Stimulated activated CD8-positive, alpha-beta memory T cell treated with anti-CD3 and anti-CD28 coated beads, Interleukin-4, amount 100 ng/mL, for 24 hours (primary cell): ENCODE data around the gene PHAF1.
"Not testable (repeated sequence)": the region's sequence is repeated elsewhere in the genome, so short reads cannot be mapped to it uniquely, and the experiment has no call there.

Experiments
- DNase-seq: peaks from one replicate; pipeline ENCODE4 v3.0.0-alpha.2; 2020; ENCODE audit warnings: low read depth

Gene PHAF1

GRCh38 chr16:67105246-67105645 is 4.5 kb upstream of the PHAF1 start:
- DNase-seq = no peak

- no peak for DNase-seq
These were observed 3.9 kb upstream of the PHAF1 start for GRCh38 chr16:67105881-67106280.

GRCh38 chr16:67108489-67108888 is 1.3 kb upstream of the PHAF1 start:
- DNase-seq = no peak

DNA sequence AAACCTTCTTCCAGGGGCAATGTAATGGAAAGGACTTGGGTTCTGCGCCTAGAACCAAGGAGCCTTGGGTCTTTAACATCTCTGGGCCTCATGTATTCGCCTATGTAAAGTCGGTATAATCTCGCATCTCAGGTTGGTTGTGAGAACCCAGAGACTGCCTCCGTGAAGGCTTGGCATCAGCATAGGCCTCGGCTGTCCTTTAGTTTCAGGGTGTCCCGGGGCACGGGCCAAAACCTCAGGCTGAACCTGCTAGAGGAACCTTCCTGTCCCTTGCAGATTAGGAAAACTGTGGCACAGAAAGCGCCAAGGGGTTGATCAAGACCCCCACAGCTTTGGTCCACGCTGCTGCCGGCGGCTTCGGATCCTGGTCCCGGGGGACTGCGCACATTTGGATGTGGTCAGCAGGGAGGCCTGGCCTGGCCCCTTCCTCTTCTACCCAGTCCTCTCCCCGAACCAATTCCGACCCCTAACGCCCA is 772 bp upstream of the PHAF1 start:
- DNase-seq = no peak

- no peak for DNase-seq
These were observed 2.3 kb downstream of the PHAF1 start for GRCh38 chr16:67111951-67112444.

DNA sequence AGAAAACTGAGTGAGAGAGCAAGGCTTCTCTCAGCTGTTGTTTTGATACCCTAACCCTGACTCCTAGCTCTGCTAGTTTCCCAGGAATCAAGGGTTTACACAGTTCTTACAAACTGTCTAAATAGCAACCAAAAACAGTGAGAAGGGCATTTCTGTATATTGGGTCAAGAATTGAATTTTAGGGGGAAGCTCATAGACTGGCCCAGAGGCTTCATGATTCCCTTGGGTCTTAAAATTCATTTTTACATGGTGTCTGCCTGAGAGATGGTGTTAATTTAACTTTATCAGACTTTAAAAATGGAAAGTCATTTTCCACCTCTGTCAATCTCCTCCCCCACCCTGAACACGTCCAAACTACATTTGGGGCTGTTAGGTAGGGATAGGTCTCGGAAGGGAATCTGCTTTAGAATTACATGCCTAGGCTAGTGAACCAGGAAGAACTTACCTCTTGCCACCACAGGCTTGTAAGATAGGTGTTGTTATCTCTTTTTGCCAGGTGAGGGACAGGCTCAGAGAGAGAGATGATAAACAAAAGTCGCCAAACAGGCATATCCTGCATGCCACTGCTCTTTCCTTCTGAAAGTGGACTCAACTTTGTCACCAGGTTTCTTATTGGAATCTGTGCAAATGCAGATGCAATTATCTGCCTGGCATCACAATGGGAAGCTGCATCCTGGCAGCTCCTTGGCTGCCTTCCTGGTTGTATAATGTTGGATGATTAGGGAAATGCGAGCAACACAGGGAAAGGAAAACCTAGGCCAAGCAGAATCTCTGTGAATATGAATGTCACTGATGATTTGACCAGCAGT is 3.1 kb downstream of the PHAF1 start:
- no peak for DNase-seq

GRCh38 chr16:67114793-67115192 is 5.1 kb downstream of the PHAF1 start:
- no peak for DNase-seq

GRCh38 chr16:67115639-67116038 is 5.9 kb downstream of the PHAF1 start:
- no peak for DNase-seq

GRCh38 chr16:67116388-67117311 is 6.9 kb downstream of the PHAF1 start:
- no peak for DNase-seq

- DNase-seq = no peak
These were observed 8.0 kb downstream of the PHAF1 start for GRCh38 chr16:67117716-67118115.

- no peak for DNase-seq
These were observed 10.3 kb downstream of the PHAF1 start for GRCh38 chr16:67120025-67120424.

DNA sequence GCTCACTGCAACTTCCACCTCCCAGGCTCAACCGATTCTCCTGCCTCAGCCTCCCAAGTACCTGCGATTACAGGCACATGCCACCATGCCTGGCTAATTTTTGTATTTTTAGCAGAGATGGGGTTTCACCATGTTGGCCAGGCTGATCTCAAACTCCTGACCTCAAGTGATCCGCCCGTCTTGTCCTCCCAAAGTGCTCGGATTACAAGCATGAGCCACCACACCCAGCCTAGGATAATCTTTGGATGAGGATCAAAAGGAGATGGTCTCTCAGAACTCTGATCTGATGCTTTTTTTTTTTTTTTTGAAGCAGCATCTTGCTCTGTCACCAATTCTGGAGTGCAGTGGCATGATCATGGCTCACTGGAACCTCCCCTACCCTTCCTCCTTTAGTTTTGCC is 13.1 kb downstream of the PHAF1 start:
- not testable (repeated sequence) for DNase-seq

GRCh38 chr16:67128417-67128816 is 18.7 kb downstream of the PHAF1 start:
- no peak for DNase-seq

- no peak for DNase-seq
These were observed 19.1 kb downstream of the PHAF1 start for GRCh38 chr16:67128887-67129286.

GRCh38 chr16:67129422-67129821 is 19.7 kb downstream of the PHAF1 start:
- no peak for DNase-seq

GRCh38 chr16:67137605-67138004 is 27.9 kb downstream of the PHAF1 start:
- DNase-seq = no peak

GRCh38 chr16:67141391-67141790 is 31.6 kb downstream of the PHAF1 start:
- no peak for DNase-seq

DNA sequence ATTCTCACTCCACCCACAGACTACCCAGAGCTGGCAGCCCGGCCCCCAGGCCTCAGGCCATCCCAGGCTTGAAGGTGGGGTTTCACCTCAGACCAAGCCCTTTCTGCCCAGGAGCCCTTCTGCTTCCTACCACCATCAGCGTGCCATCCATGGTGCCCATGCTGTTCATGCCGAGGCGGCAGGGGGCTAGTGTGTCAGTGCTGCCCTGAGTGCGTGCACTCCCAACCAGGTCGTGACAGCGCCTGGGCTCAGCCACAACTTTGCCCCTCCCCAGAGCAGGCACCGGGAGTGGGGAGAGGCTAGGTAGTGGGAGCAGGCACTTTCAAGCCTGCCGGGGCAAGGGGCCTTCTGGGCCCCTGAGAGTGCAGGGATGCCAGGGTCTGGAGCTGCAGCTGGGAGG is 32.6 kb downstream of the PHAF1 start:
- no peak for DNase-seq

DNA sequence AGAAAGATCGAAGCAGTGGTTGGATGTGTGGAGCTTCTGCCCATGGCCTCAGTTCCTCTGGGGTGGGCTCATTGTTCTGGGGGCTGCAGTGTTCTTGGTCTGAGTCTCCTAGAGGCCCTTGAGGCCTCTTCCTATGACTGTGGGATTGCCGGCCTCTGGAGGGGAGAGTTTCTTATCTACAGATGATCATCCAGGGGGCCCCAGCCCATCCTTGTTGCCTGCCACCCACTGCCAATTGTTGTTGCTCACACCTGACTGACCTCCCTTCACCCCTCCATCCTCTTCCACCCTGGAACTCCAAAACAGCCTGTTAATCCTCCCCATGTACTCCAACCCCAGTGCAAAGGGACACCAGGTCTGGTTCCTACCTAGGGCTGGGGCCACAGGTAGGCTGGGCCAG is 35.2 kb downstream of the PHAF1 start:
- DNase-seq = no peak

- no peak for DNase-seq
These were observed 36.0 kb downstream of the PHAF1 start for GRCh38 chr16:67145746-67146145.

GRCh38 chr16:67146523-67147357 is 37.0 kb downstream of the PHAF1 start:
- no peak for DNase-seq
